GM21529 (cell line): ENCODE data around the gene TRAF4.
"Not testable (repeated sequence)": the region's sequence is repeated elsewhere in the genome, so short reads cannot be mapped to it uniquely, and the experiment has no call there.

ENCODE experiments used
- ATAC-seq: cut with Tn5 transposase; IDR thresholded peaks from one replicate; pipeline ENCODE4 v1.9.1; 2021; ENCODE audit not compliant: unreplicated experiment

The TRAF4 gene

GRCh38 chr17:28726627-28727491, 17.0 kb upstream of the TRAF4 start:
- ATAC-seq = peak; percentile 39

GRCh38 chr17:28728364-28729200, 15.2 kb upstream of the TRAF4 start, which contains the start of gene NEK8:
TSS of gene NEK8 (plus strand) at chr17:28728788. CDS start at chr17:28728814, 26 bp downstream.
- peak; percentile 34 for ATAC-seq

GRCh38 chr17:28729950-28730330, 13.9 kb upstream of the TRAF4 start:
- no peak for ATAC-seq

GRCh38 chr17:28733346-28733745, 10.5 kb upstream of the TRAF4 start:
- ATAC-seq = no peak

- no peak for ATAC-seq
Observed at GRCh38 chr17:28734712-28735241, 9.0 kb upstream of the TRAF4 start.

- ATAC-seq = no peak
Observed at GRCh38 chr17:28735242-28735722, 8.5 kb upstream of the TRAF4 start.

- not testable (repeated sequence) for ATAC-seq
Observed at GRCh38 chr17:28735913-28736769, 7.7 kb upstream of the TRAF4 start.

- ATAC-seq = no peak
Observed at GRCh38 chr17:28737316-28737715, 6.5 kb upstream of the TRAF4 start.

GRCh38 chr17:28737770-28738679, 5.8 kb upstream of the TRAF4 start:
- ATAC-seq = peak; percentile 70

GRCh38 chr17:28738680-28739384, 5.0 kb upstream of the TRAF4 start:
- no peak for ATAC-seq

GRCh38 chr17:28740406-28741357, 3.1 kb upstream of the TRAF4 start:
- no peak for ATAC-seq

GRCh38 chr17:28741358-28742349, 2.2 kb upstream of the TRAF4 start:
- ATAC-seq = no peak

GRCh38 chr17:28744104-28744971, 527 bp downstream of the TRAF4 start:
- peak; percentile 23 for ATAC-seq

GRCh38 chr17:28744972-28745785, 1.4 kb downstream of the TRAF4 start:
- ATAC-seq = no peak
